Mesenchymal stem cell (in vitro differentiated cells and primary cell): ENCODE measurements around the gene LY6G5C.

Experiments
- DNase-seq: peaks from one replicate; pipeline ENCODE4 v3.0.0-alpha.2; 2013
- H2AFZ ChIP-seq: one replicate; pipeline ENCODE4 v1.6.1; 2013; ENCODE audit warnings: low read depth, mild to moderate bottlenecking, control low read depth, inconsistent platforms, low read length, moderate library complexity
- H2AK5ac ChIP-seq: 2 replicates; pipeline ENCODE4 v1.6.1; 2013; ENCODE audit warnings: low read length, moderate library complexity, mild to moderate bottlenecking, inconsistent platforms; ENCODE audit not compliant: severe bottlenecking
- H2BK120ac ChIP-seq: one replicate; pipeline ENCODE4 v1.6.1; 2013; ENCODE audit warnings: low read depth, mild to moderate bottlenecking, inconsistent platforms, low read length, moderate library complexity
- H2BK12ac ChIP-seq, 2 experiments: one replicate each; pipeline ENCODE4 v1.6.1; 2013; ENCODE audit warnings: inconsistent platforms in 2 of 2, low read length in 2 of 2, mild to moderate bottlenecking in 2 of 2, moderate library complexity in 2 of 2, control low read depth in 1 of 2
- H2BK15ac ChIP-seq: one replicate; pipeline ENCODE4 v1.6.1; 2013; ENCODE audit warnings: mild to moderate bottlenecking, low read depth, inconsistent platforms; ENCODE audit not compliant: poor library complexity, severe bottlenecking
- H2BK5ac ChIP-seq: 2 replicates; pipeline ENCODE4 v1.6.1; 2013; ENCODE audit warnings: low read depth, mild to moderate bottlenecking, low read length, control low read depth, inconsistent platforms; ENCODE audit not compliant: poor library complexity, severe bottlenecking
- H3K14ac ChIP-seq, 2 experiments: one replicate each; pipeline ENCODE4 v1.6.1; 2013; ENCODE audit warnings: inconsistent platforms in 2 of 2, low read length in 2 of 2, control low read depth in 1 of 2, mild to moderate bottlenecking in 1 of 2, moderate library complexity in 1 of 2
- H3K18ac ChIP-seq, 2 experiments: one replicate each; pipeline ENCODE4 v1.6.1; 2013; ENCODE audit warnings: inconsistent platforms in 2 of 2, low read length in 2 of 2, control low read depth in 1 of 2, low read depth in 1 of 2, mild to moderate bottlenecking in 1 of 2
- H3K23ac ChIP-seq, 2 experiments: one replicate each; pipeline ENCODE4 v1.6.1; 2013; ENCODE audit warnings: inconsistent platforms in 2 of 2, low read length in 2 of 2, mild to moderate bottlenecking in 2 of 2, moderate library complexity in 2 of 2, control low read depth in 1 of 2
- H3K27ac ChIP-seq: 2 replicates; pipeline ENCODE4 v1.5.1; 2013; ENCODE audit warnings: mild to moderate bottlenecking, moderate library complexity, low read length, control low read depth, inconsistent platforms; ENCODE audit not compliant: poor library complexity, severe bottlenecking
- H3K27me3 ChIP-seq, 2 experiments: 2 replicates each; pipeline versions ENCODE4 v1.6.1 to v1.7.0; 2013; ENCODE audit warnings: low read length in 2 of 2, mild to moderate bottlenecking in 2 of 2, moderate library complexity in 2 of 2, control low read depth in 1 of 2, inconsistent platforms in 1 of 2; ENCODE audit not compliant: control insufficient read depth in 1 of 2, insufficient read depth in 1 of 2
- H3K36me3 ChIP-seq, 2 experiments: 2 replicates each; pipeline versions ENCODE4 v1.6.1 to v1.7.0; 2013; ENCODE audit warnings: low read length in 2 of 2, control low read depth in 1 of 2, inconsistent platforms in 1 of 2, low read depth in 1 of 2, mild to moderate bottlenecking in 1 of 2; ENCODE audit not compliant: insufficient read depth in 2 of 2, control insufficient read depth in 1 of 2
- H3K4ac ChIP-seq, 2 experiments: one replicate each; pipeline ENCODE4 v1.6.1; 2013; ENCODE audit warnings: inconsistent platforms in 2 of 2, low read length in 2 of 2, mild to moderate bottlenecking in 2 of 2, moderate library complexity in 2 of 2, control low read depth in 1 of 2, low read depth in 1 of 2
- H3K4me1 ChIP-seq: 2 replicates; pipeline ENCODE4 v1.6.1; 2013; ENCODE audit warnings: low read depth, low read length, control low read depth; ENCODE audit not compliant: control insufficient read depth, insufficient read depth
- H3K4me2 ChIP-seq: 2 replicates; pipeline ENCODE4 v1.6.1; 2013; ENCODE audit warnings: low read length, mild to moderate bottlenecking, inconsistent platforms; ENCODE audit not compliant: poor library complexity, severe bottlenecking
- H3K4me3 ChIP-seq, 2 experiments: 2 replicates each; pipeline versions ENCODE4 v1.5.1 to v1.7.0; 2013; ENCODE audit warnings: low read length in 2 of 2, mild to moderate bottlenecking in 2 of 2, control low read depth in 1 of 2, low read depth in 1 of 2; ENCODE audit not compliant: insufficient read depth in 1 of 2
- H3K79me1 ChIP-seq: replicated peaks from 2 replicates; pipeline ENCODE4 v1.6.1; 2013; ENCODE audit warnings: mild to moderate bottlenecking, control low read depth, low read length, inconsistent platforms; ENCODE audit not compliant: poor library complexity, severe bottlenecking
- H3K9ac ChIP-seq: 2 replicates; pipeline ENCODE4 v1.7.0; 2013; ENCODE audit warnings: mild to moderate bottlenecking, low read length, moderate library complexity
- H3K9me3 ChIP-seq: 2 replicates; pipeline ENCODE4 v1.7.0; 2013; ENCODE audit warnings: mild to moderate bottlenecking, low read length; ENCODE audit not compliant: control insufficient read depth
- H4K8ac ChIP-seq: one replicate; pipeline ENCODE4 v1.6.1; 2013; ENCODE audit warnings: inconsistent platforms, mild to moderate bottlenecking, low read length, moderate library complexity
- H4K91ac ChIP-seq: one replicate; pipeline ENCODE4 v1.6.1; 2013; ENCODE audit warnings: mild to moderate bottlenecking, low read length, inconsistent platforms
- WGBS: methylation state at CpG from one replicate; pipeline ENCODE4 v1.1.7; 2013; ENCODE audit warnings: mixed read lengths; 5-methylcytosine and 5-hydroxymethylcytosine counted together

Gene LY6G5C

DNA sequence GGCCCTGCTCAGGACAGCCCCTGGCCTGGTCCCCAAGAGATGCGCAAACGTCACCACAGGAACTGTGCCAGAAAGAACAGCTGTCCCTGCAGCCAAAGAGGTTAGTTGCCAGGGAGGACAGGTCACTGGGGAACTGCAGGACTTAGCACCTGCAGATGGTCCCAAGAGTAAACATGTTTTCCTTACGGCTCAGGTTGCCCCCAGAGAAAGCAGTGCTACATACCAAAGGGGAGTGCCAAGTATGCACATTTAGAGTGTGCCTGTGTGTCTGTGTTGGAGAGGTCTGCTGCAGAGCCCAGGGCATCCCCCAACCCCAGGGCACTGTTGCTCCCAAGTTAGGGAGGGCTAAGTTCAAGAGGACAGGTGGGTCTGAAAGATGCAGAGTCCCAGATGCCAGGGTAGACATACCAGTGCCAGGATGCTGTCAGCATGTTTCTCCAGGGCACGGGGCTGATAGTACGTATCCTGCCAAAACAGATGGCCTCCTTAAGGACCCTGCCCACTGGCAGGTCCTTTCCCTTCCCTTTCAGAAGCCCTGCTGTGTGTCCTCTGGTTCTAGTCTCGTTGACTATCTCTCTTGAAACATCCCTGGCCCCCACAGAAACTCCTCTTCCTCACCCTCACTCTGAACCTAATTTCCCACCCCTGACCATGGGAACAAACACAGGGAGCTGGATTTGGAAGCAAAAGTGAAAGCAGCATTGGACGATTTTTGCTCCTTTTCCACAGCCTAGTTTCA, 21.0 kb upstream of the LY6G5C start:
- no peaks in the 10 kb centered on the region for H3K9me3 ChIP-seq
- peak overlapping the region in 1 of 2 experiments; percentile 19 for H3K14ac ChIP-seq
- H3K27ac ChIP-seq, result no peak overlapping the region
- H3K23ac ChIP-seq, result no peak overlapping the region
- no peak overlapping the region for H2BK12ac ChIP-seq
- H3K4me3 ChIP-seq, result peak overlapping the region; percentile 21 to 97
- peaks cover 18% of the 10 kb centered on the region for H3K79me1 ChIP-seq
- peak overlapping the region in 1 of 2 experiments; percentile 41 for H3K18ac ChIP-seq
- H3K4me2 ChIP-seq, result peak overlapping the region; percentile 70
- peaks cover 15% of the 10 kb centered on the region for H3K4me1 ChIP-seq
- H2BK120ac ChIP-seq, result no peak overlapping the region
- peak overlapping the region in 1 of 2 experiments; percentile 15 for H3K4ac ChIP-seq
- DNase-seq, result peak; percentile 66
- no peak overlapping the region for H2BK5ac ChIP-seq
- no peak overlapping the region for H4K91ac ChIP-seq
- H3K9ac ChIP-seq, result peak overlapping the region; percentile 98
- no peak overlapping the region for H2AK5ac ChIP-seq
- WGBS, result 49% methylated on average over 7 of the region's 7 CpGs
- H2AFZ ChIP-seq, result no peak overlapping the region
- no peaks in the 10 kb centered on the region for H3K27me3 ChIP-seq
- H3K36me3 ChIP-seq, result peaks cover 13 to 20% of the 10 kb centered on the region in 2 experiments
- peak overlapping the region; percentile 76 for H2BK15ac ChIP-seq
- H4K8ac ChIP-seq, result no peak overlapping the region

DNA sequence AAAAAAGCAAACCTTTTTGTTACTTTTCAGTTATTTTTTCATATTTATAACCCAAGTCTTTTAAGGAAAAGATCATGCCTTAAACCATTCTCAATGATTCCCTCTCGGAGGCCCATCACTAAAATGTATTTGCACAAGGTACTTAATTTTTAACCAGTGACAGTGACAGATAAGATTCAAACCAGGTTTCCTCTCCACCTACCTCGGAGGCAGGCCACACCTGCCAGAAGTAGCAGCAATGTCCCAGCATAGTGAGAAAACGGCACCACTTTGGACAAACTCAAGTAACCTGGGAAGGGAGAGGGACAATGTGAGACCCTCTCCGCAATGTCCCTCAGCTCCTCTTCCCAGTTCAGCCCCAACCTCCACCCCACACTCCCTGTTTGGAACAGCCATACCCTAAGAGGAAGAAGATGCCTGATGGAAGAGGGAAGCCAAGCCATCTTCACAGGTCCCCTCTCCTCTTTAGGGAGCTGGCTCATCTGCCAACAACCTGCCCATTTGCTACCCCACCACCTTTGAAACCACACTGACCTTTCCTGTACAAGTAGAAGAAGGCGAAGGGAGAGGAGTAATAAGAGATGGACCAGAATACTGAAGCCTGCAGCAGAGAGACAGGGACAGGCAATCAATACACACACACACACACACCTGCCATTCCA, 20.0 kb upstream of the LY6G5C start:
- H2BK120ac ChIP-seq, result no peak overlapping the region
- no peak overlapping the region for H3K4ac ChIP-seq
- peak overlapping the region; percentile 98 for H3K9ac ChIP-seq
- peaks cover 15% of the 10 kb centered on the region for H3K4me1 ChIP-seq
- H3K23ac ChIP-seq, result no peak overlapping the region
- peak overlapping the region in 1 of 2 experiments; percentile 97 for H3K4me3 ChIP-seq
- no peak overlapping the region for H2BK5ac ChIP-seq
- H3K36me3 ChIP-seq, result peaks cover 15 to 28% of the 10 kb centered on the region in 2 experiments
- no peak overlapping the region for H3K18ac ChIP-seq
- H4K91ac ChIP-seq, result no peak overlapping the region
- peaks cover 18% of the 10 kb centered on the region for H3K79me1 ChIP-seq
- H3K14ac ChIP-seq, result peak overlapping the region in 1 of 2 experiments; percentile 70
- no peak overlapping the region for H2AFZ ChIP-seq
- DNase-seq, result no peak
- no peak overlapping the region for H3K4me2 ChIP-seq
- peak overlapping the region; percentile 35 for H4K8ac ChIP-seq
- no peak overlapping the region for H3K27ac ChIP-seq
- no peak overlapping the region for H2BK15ac ChIP-seq
- no peaks in the 10 kb centered on the region for H3K27me3 ChIP-seq
- 96% methylated on average over 4 of the region's 5 CpGs for WGBS
- no peaks in the 10 kb centered on the region for H3K9me3 ChIP-seq
- H2AK5ac ChIP-seq, result no peak overlapping the region
- H2BK12ac ChIP-seq, result no peak overlapping the region

DNA sequence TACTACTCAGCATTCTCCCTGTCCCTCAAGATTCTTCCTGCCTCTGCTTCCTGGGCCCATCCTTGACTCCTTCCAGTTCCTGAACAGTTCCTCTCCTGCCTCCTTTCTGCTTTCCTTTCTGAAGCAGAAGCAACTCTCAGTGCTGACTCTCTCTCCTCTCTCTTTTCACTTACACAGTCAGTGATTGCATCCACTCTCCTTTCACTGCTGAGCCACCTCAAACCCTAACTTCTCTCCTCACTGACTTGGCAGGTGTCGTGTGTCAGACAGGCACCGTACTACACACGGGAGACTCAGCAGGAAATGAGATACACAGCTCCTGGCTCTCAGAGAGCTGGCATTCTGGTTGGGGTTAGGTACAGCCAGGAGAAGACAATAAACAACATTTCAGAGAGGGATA, 16.7 kb upstream of the LY6G5C start:
- Histone ChIP-seq H3K14ac (no peak overlapping the region), H2BK12ac (no peak overlapping the region), H3K4ac (no peak overlapping the region), H4K91ac (no peak overlapping the region), H2BK120ac (no peak overlapping the region), H3K79me1 (peaks cover 20% of the 10 kb centered on the region), H3K4me3 (no peak overlapping the region), H2BK5ac (no peak overlapping the region), H3K18ac (no peak overlapping the region), H2AFZ (no peak overlapping the region), H3K23ac (no peak overlapping the region), H3K27ac (no peak overlapping the region), H3K4me2 (no peak overlapping the region), H3K27me3 (no peaks in the 10 kb centered on the region), H3K4me1 (peaks cover 10% of the 10 kb centered on the region), H4K8ac (no peak overlapping the region), H2BK15ac (no peak overlapping the region), H3K9ac (peak overlapping the region; percentile 53), H2AK5ac (no peak overlapping the region), H3K36me3 (peaks cover 43 to 56% of the 10 kb centered on the region in 2 experiments), H3K9me3 (no peaks in the 10 kb centered on the region)
- no peak for DNase-seq
- WGBS, result 56% methylated on average over 3 of the region's 3 CpGs

DNA sequence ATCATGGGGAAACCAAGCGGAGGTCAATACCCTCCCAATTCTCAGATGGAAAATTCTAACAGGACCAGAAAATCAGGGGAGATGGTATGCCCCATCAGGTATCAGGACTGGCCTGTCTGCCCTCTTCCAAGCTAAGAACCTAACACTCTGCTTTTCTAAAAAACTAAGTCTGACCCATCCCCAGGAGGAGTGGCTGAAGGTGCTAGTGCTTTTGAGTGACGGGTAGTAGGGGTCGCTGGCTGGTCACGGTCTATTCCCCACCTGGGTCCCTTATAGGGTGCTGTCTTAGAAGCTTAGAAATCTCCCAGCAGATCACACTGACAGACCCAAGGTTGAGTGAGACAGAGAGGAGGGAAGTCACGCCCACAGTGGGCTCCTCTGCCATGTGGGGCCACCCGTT, 12.7 kb upstream of the LY6G5C start:
- no peak overlapping the region for H3K18ac ChIP-seq
- no peak overlapping the region for H3K4ac ChIP-seq
- no peak overlapping the region for H3K4me2 ChIP-seq
- H4K8ac ChIP-seq, result no peak overlapping the region
- H3K4me1 ChIP-seq, result peaks cover 2% of the 10 kb centered on the region
- H2BK120ac ChIP-seq, result no peak overlapping the region
- peaks cover 13% of the 10 kb centered on the region for H3K79me1 ChIP-seq
- no peak overlapping the region for H3K4me3 ChIP-seq
- no peak overlapping the region for H2AFZ ChIP-seq
- no peak overlapping the region for H3K14ac ChIP-seq
- no peak overlapping the region for H3K23ac ChIP-seq
- H3K36me3 ChIP-seq, result peaks cover 66 to 79% of the 10 kb centered on the region in 2 experiments
- no peak overlapping the region for H3K27ac ChIP-seq
- no peaks in the 10 kb centered on the region for H3K27me3 ChIP-seq
- H2AK5ac ChIP-seq, result no peak overlapping the region
- no peak for DNase-seq
- no peak overlapping the region for H2BK5ac ChIP-seq
- no peak overlapping the region for H2BK12ac ChIP-seq
- H3K9ac ChIP-seq, result no peak overlapping the region
- H4K91ac ChIP-seq, result no peak overlapping the region
- H3K9me3 ChIP-seq, result no peaks in the 10 kb centered on the region
- H2BK15ac ChIP-seq, result no peak overlapping the region
- 96% methylated on average over 5 of the region's 6 CpGs for WGBS
